WERI-Rb-1 (cell line): Measurements from ENCODE around the gene DDB1.

Source experiments
- DNase-seq: peaks from one replicate; pipeline ENCODE4 v3.0.0-alpha.2; 2020
- H3K27ac ChIP-seq: fragments of 250-450 bp; sonication (Bioruptor Pico); 2 replicates; pipeline ENCODE4 v1.5.1; 2020; ENCODE audit warnings: mild to moderate bottlenecking, moderate library complexity
- H3K27me3 ChIP-seq: fragments of 250-450 bp; sonication (Bioruptor Pico); 2 replicates; pipeline ENCODE4 v1.5.1; 2021; ENCODE audit warnings: mild to moderate bottlenecking, low read depth, moderate library complexity; ENCODE audit not compliant: insufficient read depth, severe bottlenecking
- H3K36me3 ChIP-seq: fragments of 250-450 bp; sonication (Bioruptor Pico); 2 replicates; pipeline ENCODE4 v1.5.1; 2020; ENCODE audit warnings: mild to moderate bottlenecking, moderate library complexity
- H3K4me3 ChIP-seq: 2 replicates; pipeline ENCODE4 v1.5.1; 2011; ENCODE audit warnings: low read depth, mild to moderate bottlenecking, control low read depth, low read length
- H3K9me3 ChIP-seq: fragments of 250-450 bp; sonication (Bioruptor Pico); 2 replicates; pipeline ENCODE4 v1.5.1; 2021; ENCODE audit warnings: mild to moderate bottlenecking, moderate library complexity; ENCODE audit not compliant: severe bottlenecking
- CTCF ChIP-seq: IDR thresholded peaks from 2 replicates; pipeline ENCODE4 v1.5.1; 2011; ENCODE audit warnings: low read depth, mild to moderate bottlenecking, control low read depth, inconsistent platforms, low read length

DDB1 gene

GRCh38 chr11:61359516-61359915 is 26.6 kb upstream of the DDB1 start:
- peaks cover 15% of the 10 kb centered on the region for H3K36me3 ChIP-seq
- no peaks in the 10 kb centered on the region for H3K27me3 ChIP-seq
- TF ChIP-seq CTCF, result no peak
- H3K9me3 ChIP-seq, result no peaks in the 10 kb centered on the region
- no peak overlapping the region for H3K4me3 ChIP-seq
- H3K27ac ChIP-seq, result no peak overlapping the region
- no peak for DNase-seq

GRCh38 chr11:61358566-61358965 is 25.7 kb upstream of the DDB1 start:
- Histone ChIP-seq H3K9me3 (no peaks in the 10 kb centered on the region), H3K4me3 (no peak overlapping the region), H3K27ac (no peak overlapping the region), H3K27me3 (no peaks in the 10 kb centered on the region), H3K36me3 (peaks cover 6% of the 10 kb centered on the region)
- no peak for DNase-seq
- TF ChIP-seq CTCF, result no peak

GRCh38 chr11:61357894-61358239 is 25.0 kb upstream of the DDB1 start:
- DNase-seq, result no peak
- Histone ChIP-seq H3K27ac (no peak overlapping the region), H3K36me3 (no peaks in the 10 kb centered on the region), H3K27me3 (no peaks in the 10 kb centered on the region), H3K4me3 (no peak overlapping the region), H3K9me3 (no peaks in the 10 kb centered on the region)
- no peak for TF ChIP-seq CTCF

GRCh38 chr11:61357233-61357893 is 24.5 kb upstream of the DDB1 start:
- TF ChIP-seq CTCF, result no peak
- no peaks in the 10 kb centered on the region for H3K9me3 ChIP-seq
- no peak for DNase-seq
- no peaks in the 10 kb centered on the region for H3K36me3 ChIP-seq
- H3K27me3 ChIP-seq, result no peaks in the 10 kb centered on the region
- H3K27ac ChIP-seq, result no peak overlapping the region
- H3K4me3 ChIP-seq, result no peak overlapping the region

- Histone ChIP-seq H3K4me3 (no peak overlapping the region), H3K27ac (no peak overlapping the region), H3K36me3 (no peaks in the 10 kb centered on the region)
Observed at GRCh38 chr11:61356706-61357105, 23.8 kb upstream of the DDB1 start.

More at GRCh38 chr11:61356706-61357105, 23.8 kb upstream of the DDB1 start:
- DNase-seq, result no peak
- TF ChIP-seq CTCF, result no peak
- no peaks in the 10 kb centered on the region for H3K9me3 ChIP-seq
- H3K27me3 ChIP-seq, result no peaks in the 10 kb centered on the region
